ENCODE measurements around the gene DNM2.
"Not testable (repeated sequence)": the region's sequence is repeated elsewhere in the genome, so short reads cannot be mapped to it uniquely, and the experiment has no call there.

The DNM2 gene

DNA sequence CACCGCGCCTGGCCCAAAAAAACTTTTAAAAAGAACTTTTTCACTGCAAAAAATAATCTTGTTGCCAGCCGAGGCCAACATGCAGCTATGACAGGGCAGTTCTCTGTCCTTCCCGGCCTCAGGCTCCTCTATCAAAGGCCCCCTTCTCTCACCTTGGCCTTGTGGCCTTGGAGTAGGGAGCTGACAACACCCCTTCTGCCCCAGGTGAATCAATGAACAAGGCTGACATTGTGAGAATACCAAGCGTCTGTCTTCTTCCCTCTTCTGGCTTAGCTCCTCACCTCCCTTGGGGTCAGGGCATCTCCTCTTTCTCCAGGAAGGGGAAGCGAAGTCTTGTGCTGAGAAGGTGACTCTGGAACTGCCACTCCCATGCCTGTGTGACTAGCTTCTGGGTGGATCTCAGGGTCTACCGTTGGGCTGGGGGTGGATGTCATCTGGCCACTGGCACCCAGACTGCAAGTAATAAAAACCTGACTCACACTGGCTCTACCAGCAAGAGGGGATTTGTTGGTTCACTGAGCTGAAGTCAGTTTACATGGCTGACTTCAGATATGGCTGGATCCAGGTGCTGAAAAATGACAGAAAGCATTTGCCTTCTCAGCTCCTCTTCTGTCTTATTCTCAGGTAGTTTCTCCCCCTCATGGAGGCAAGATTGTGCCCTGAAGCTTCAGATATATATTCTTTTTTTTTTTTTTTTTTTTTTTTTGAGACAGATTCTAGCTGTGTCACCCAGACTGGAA is 136.6 kb downstream of the DNM2 start:
- TF ChIP-seq, protein P1, sequence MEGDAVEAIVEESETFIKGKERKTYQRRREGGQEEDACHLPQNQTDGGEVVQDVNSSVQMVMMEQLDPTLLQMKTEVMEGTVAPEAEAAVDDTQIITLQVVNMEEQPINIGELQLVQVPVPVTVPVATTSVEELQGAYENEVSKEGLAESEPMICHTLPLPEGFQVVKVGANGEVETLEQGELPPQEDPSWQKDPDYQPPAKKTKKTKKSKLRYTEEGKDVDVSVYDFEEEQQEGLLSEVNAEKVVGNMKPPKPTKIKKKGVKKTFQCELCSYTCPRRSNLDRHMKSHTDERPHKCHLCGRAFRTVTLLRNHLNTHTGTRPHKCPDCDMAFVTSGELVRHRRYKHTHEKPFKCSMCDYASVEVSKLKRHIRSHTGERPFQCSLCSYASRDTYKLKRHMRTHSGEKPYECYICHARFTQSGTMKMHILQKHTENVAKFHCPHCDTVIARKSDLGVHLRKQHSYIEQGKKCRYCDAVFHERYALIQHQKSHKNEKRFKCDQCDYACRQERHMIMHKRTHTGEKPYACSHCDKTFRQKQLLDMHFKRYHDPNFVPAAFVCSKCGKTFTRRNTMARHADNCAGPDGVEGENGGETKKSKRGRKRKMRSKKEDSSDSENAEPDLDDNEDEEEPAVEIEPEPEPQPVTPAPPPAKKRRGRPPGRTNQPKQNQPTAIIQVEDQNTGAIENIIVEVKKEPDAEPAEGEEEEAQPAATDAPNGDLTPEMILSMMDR (IDR thresholded peaks at IDR 0.05; ENCODE audit: low read depth, low read length): no peak
- no peak for DNase-seq (ENCODE audit: extremely low read depth, low read depth)

DNA sequence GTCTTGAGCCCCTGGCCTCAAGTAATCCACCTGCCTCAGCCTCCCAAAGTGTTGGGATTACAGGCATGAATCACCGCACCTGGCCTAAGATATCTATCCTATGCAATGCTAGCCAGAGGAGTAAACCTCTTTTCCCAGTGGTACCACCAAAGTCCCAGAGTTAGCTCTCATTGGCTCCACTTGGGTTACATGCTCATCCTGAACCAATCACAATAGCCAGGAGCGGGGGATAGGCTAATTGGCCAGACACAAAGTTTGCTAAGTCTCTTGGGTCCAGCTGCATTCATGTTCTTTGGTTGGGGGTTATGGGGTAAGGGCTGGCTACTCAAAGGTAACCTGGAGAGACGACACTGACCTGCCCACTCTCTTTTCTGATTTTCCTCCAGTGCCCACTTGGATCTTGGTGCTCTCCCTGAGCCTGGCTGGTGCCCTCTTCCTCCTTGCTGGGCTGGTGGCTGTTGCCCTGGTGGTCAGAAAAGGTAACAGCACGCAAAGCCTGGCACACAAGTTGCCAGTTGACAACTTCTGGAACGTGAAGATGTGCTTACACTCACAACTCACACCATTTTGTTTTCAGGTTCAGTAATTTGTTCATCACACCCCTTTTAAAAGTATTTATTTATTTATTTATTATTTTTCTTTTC is 138.1 kb downstream of the DNM2 start:
- TF ChIP-seq, protein P1 (IDR thresholded peaks at IDR 0.05; ENCODE audit: low read depth, low read length): peak; percentile 34
- no peak for DNase-seq (ENCODE audit: extremely low read depth, low read depth)

DNA sequence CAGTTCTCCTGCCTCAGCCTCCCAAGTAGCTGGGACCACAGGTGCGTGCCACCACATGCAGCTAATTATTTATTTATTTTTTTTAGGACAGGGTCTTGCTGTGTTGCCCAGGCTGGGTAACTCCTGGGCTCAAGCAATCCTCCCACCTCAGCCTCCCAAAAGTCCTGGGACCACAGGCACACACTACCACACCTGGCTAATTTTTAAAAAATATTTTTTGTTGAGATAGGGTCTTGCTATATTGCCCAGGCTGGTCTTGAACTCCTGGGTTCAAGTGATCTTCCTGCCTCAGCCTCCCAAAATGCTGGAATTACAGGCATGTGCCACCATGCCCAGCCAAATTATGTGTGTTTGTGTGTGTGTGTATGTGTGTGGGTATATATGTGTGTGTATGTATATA is 139.0 kb downstream of the DNM2 start:
- DNase-seq (ENCODE audit: extremely low read depth, low read depth): not testable (repeated sequence)

DNA sequence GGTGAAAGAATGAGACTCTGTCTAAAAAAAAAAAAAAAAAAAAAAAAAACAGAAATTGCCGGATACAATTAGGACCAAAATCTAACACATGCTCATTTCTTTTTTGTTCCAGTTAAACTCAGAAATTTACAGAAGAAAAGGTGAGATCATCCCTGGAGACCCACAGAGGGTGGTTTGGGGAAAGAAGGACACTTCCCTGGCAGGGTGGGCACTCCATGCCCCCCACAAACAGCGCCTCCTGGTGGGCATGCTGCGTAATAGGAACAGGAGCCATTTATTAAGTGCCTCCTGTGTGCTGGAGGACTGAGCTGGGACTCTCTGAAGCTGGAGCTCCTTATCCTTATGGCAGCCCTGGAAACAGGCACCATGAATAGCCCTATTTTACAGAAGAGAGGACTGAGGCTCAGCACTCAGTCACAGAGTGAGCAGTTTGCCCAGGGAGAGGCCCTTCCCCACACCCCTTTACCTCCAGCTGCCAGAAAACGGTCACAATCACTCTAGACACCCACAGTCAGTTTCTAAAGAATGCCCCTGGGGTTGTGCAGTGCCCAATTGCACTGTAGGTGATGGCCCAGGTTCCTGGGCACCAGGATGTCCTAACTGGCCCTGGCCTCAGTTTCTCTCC is 140.4 kb downstream of the DNM2 start:
- TF ChIP-seq, protein P1 (IDR thresholded peaks at IDR 0.05; ENCODE audit: low read depth, low read length): peak; percentile 73
- DNase-seq (ENCODE audit: extremely low read depth, low read depth): no peak

DNA sequence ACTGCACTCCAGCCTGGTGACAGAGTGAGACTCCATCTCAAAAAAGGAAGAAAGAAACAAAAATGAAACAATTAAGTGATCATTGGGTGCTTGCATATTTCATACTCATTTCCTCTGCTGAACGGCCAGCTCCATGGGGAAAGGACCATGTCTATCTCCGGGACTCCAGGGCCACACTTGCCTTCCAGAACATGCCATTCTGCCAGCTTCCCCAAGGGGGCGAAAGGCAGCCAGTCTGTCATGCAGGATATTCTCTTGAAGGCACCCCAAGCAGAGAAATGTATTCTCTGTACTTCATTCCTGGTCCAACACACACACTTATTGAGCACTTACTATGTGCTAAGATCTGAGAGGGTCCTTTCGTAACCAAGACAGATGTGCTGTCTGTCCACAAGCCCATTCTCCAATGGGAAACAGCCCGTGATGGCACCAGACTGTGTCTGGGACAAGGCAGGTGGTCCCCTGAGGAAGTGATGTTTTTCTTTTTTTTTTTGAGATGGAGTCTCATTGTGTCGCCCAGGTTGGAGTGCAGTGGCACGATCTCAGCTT is 143.3 kb downstream of the DNM2 start:
- DNase-seq (ENCODE audit: extremely low read depth, low read depth): no peak
- TF ChIP-seq, protein P1 (IDR thresholded peaks at IDR 0.05; ENCODE audit: low read depth, low read length): peak; percentile 42

DNA sequence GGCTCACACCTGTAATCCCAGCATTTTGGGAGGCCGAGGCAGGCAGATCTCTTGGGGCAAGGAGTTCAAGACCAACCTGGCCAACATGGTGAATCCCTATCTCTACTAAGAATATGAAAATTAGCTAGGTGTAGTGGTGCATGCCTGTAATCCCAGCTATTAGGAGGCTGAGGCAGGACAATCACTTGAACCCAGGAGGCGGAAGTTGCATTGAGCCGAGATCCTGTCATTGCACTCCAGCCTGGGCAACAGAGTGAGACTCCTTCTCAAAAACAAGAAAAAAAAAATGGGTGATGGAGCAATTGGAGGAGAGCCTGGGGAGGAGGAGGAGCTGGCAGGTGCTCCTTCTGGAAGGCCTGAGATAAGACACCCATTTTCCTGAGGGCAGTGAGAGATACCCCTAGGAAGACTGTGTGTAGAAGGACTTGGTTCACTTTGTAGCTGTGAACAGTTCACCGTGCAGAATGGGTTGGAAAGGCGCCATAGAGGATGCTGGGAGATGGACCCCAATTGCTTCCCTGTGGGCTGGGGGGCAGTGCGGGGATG is 144.8 kb downstream of the DNM2 start:
- DNase-seq (ENCODE audit: extremely low read depth, low read depth): no peak
- TF ChIP-seq, protein P1 (IDR thresholded peaks at IDR 0.05; ENCODE audit: low read depth, low read length): no peak

DNA sequence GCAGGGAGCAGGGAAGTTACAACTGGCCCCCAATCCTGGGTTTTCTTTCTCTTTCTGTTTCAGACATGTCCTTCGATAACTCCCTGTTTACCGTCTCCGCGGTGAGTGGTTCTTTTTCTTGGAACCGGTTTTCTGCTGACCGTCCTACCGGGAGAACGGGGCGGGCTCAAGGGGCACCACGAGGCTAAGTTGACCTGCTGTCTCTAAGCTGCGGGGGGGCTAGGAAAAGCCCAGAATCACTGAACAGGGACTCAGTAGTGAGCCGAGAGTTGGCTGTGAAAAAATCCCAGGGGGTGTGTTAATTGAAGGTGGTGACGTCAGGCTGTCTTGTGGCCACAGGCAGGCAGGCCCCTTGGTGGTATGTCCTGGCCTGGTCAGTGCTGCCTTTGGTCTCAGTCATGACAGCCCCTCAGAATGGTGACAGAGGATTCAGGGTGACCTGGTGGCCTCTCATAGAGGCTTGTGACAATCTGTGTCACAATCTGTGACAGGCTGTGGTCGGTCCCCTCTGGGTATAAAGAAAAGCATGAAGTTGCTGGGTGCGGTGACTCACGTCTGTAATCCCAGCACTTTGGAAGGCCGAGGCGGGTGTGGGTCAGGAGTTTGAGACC is 145.3 kb downstream of the DNM2 start:
- no peak for DNase-seq (ENCODE audit: extremely low read depth, low read depth)
- TF ChIP-seq, protein P1 (IDR thresholded peaks at IDR 0.05; ENCODE audit: low read depth, low read length): no peak
